Neural cell (in vitro differentiated cells): ENCODE measurements around the gene AK2.

Experiments
- EZH2 ChIP-seq: fragments of 200-600, 300-800 bp; shearing (Covaris generic), sonication (generic); IDR thresholded peaks from 2 replicates; pipeline ENCODE4 v1.6.1; 2014; ENCODE audit warnings: antibody characterized with exemption, low read length, borderline replicate concordance, mild to moderate bottlenecking; ENCODE audit not compliant: insufficient read depth, poor library complexity, severe bottlenecking
- TF ChIP-seq, protein P1 (sequence below): fragments of 450-650 bp; IDR thresholded peaks from 2 replicates; pipeline ENCODE4 v1.5.1; 2014; ENCODE audit warnings: antibody characterized with exemption, mild to moderate bottlenecking, moderate library complexity; ENCODE audit not compliant: poor library complexity, severe bottlenecking

GRCh38 chr1:33065301-33065700 is 28.6 kb upstream of the AK2 start:
- TF ChIP-seq, protein P1, sequence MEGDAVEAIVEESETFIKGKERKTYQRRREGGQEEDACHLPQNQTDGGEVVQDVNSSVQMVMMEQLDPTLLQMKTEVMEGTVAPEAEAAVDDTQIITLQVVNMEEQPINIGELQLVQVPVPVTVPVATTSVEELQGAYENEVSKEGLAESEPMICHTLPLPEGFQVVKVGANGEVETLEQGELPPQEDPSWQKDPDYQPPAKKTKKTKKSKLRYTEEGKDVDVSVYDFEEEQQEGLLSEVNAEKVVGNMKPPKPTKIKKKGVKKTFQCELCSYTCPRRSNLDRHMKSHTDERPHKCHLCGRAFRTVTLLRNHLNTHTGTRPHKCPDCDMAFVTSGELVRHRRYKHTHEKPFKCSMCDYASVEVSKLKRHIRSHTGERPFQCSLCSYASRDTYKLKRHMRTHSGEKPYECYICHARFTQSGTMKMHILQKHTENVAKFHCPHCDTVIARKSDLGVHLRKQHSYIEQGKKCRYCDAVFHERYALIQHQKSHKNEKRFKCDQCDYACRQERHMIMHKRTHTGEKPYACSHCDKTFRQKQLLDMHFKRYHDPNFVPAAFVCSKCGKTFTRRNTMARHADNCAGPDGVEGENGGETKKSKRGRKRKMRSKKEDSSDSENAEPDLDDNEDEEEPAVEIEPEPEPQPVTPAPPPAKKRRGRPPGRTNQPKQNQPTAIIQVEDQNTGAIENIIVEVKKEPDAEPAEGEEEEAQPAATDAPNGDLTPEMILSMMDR, result no peak
- TF ChIP-seq EZH2, result no peak
